Sigmoid colon (tissue), 7 donors: ENCODE results near the gene TMEM179. TPM values are rescaled to one million over a fixed set of nuclear protein-coding genes. Genes with fewer than 3 reads are reported as not detected.

Experiments used
- DNase-seq: peaks from one replicate; pipeline ENCODE4 v3.0.0-alpha.2; 2019
- H3K27ac ChIP-seq, 4 donors: fragments of 200-600 bp; sonication (generic); one replicate each; pipeline ENCODE4 v1.5.1; 2016 to 2019; ENCODE audit warnings: mild to moderate bottlenecking in 1 of 4
- H3K27me3 ChIP-seq, 3 donors: fragments of 200-600 bp; sonication (generic); one replicate each; pipeline ENCODE4 v1.5.1; 2019; ENCODE audit warnings: mild to moderate bottlenecking in 1 of 3
- H3K36me3 ChIP-seq, 4 donors: fragments of 200-600 bp; sonication (generic); one replicate each; pipeline ENCODE4 v1.5.1; 2016 to 2019
- H3K4me1 ChIP-seq, 4 donors: fragments of 200-600 bp; sonication (generic); one replicate each; pipeline ENCODE4 v1.5.1; 2017 to 2019
- H3K4me3 ChIP-seq, 4 donors: fragments of 200-600 bp; sonication (generic); one replicate each; pipeline ENCODE4 v1.5.1; 2017 to 2019; ENCODE audit warnings: mild to moderate bottlenecking in 2 of 4, moderate library complexity in 1 of 4
- H3K9me3 ChIP-seq, 4 donors: fragments of 200-600 bp in 3 of 4; sonication (generic) in 3 of 4; one replicate each; pipeline versions ENCODE4 v1.5.1 to v1.6.1; 2013 to 2019
- CTCF ChIP-seq, 4 experiments: fragments of 450-650 bp in 3 of 4; fragments of 200-600 bp in 1 of 4; IDR thresholded peaks; one replicate each; pipeline ENCODE4 v1.5.1; 2016 to 2019; ENCODE audit warnings: antibody characterized with exemption in 4 of 4, mild to moderate bottlenecking in 3 of 4, moderate library complexity in 2 of 4
- EP300 ChIP-seq, 4 donors: sonication (generic); formaldehyde crosslinking; IDR thresholded peaks; one replicate each; pipeline ENCODE4 v1.6.1; 2017; ENCODE audit warnings: antibody characterized with exemption in 4 of 4
- POLR2A ChIP-seq, 2 donors: fragments of 450-650 bp; IDR thresholded peaks; one replicate each; pipeline ENCODE4 v1.6.1; 2016; ENCODE audit warnings: antibody characterized with exemption in 2 of 2, mild to moderate bottlenecking in 2 of 2, moderate library complexity in 2 of 2
- POLR2AphosphoS5 ChIP-seq, 4 donors: sonication (generic); formaldehyde crosslinking; IDR thresholded peaks; one replicate each; pipeline ENCODE4 v1.6.1; 2017; ENCODE audit warnings: antibody characterized with exemption in 4 of 4
- WGBS, 2 donors: extraction: QIAGEN DNeasy Blood & Tissue Kit; methylation state at CpG; one replicate each; pipeline ENCODE4 v1.1.7; 2013; 5-methylcytosine and 5-hydroxymethylcytosine counted together
- intact Hi-C: fragments of 100-400 bp; cut with DNase I; formaldehyde crosslinking; loops from one replicate; pipeline ENCODE4 v1.15.1; 2023
- polyA plus RNA-seq, 3 donors: library from polyadenylated mRNA; stranded (reverse); fragments of 200-250 nt; gene quantifications; one replicate each; pipeline ENCODE4 v1.2.3, GENCODE V29; 2013
- total RNA-seq, 4 donors: library from RNA; depleted of rRNA; stranded (reverse); fragments of >200 nt; gene quantifications; one replicate each; pipeline ENCODE4 v1.1.0, GENCODE V29; 2016
- donor health status: healthy with polysubstance abuse.
- donor health status: Bipolar disorder and iron deficiency.
- donor health status: healthy.

Gene TMEM179
- total and polyA plus RNA-seq, 7 donors = 1.4 to 5.4 (median 4.1) TPM; not detected in 2

- DNase-seq = no peak
- intact Hi-C loops = no loop called here
- 84 to 88% methylated on average over 21 of the region's 21 CpGs for WGBS, 2 donors
- H3K9me3 ChIP-seq = no peaks in the 10 kb centered on the region
- H3K4me3 ChIP-seq = no peak overlapping the region
- peaks cover 0 to 33% (median 14%) of the 10 kb centered on the region in 3 donors for H3K27me3 ChIP-seq
- peaks cover 0 to 9% (median 4%) of the 10 kb centered on the region in 4 donors for H3K4me1 ChIP-seq
- H3K27ac ChIP-seq = no peak overlapping the region
- no peak for TF ChIP-seq CTCF (IDR thresholded peaks at IDR 0.05)
- TF ChIP-seq EP300 (IDR thresholded peaks at IDR 0.05) = no peak
- TF ChIP-seq POLR2AphosphoS5 (IDR thresholded peaks at IDR 0.05) = no peak
- TF ChIP-seq POLR2A (IDR thresholded peaks at IDR 0.05) = no peak
- no peaks in the 10 kb centered on the region for H3K36me3 ChIP-seq
Measured at GRCh38 chr14:104559804-104560585, 44.6 kb downstream of the TMEM179 start.

- 54 to 79% methylated on average over 15 of the region's 15 CpGs for WGBS, 2 donors
- Histone ChIP-seq H3K27me3 (peaks cover 0 to 33% (median 6%) of the 10 kb centered on the region in 3 donors), H3K9me3 (no peaks in the 10 kb centered on the region), H3K36me3 (no peaks in the 10 kb centered on the region), H3K4me1 (peaks cover 0 to 7% (median 3%) of the 10 kb centered on the region in 4 donors), H3K27ac (no peak overlapping the region), H3K4me3 (no peak overlapping the region)
- no peak for TF ChIP-seq POLR2A (IDR thresholded peaks at IDR 0.05)
- TF ChIP-seq EP300 (IDR thresholded peaks at IDR 0.05) = no peak
- TF ChIP-seq POLR2AphosphoS5 (IDR thresholded peaks at IDR 0.05) = no peak
- no peak for TF ChIP-seq CTCF (IDR thresholded peaks at IDR 0.05)
- DNase-seq = no peak
- intact Hi-C loops = no loop called here
Measured at GRCh38 chr14:104559028-104559803, 45.4 kb downstream of the TMEM179 start.

GRCh38 chr14:104558231-104559027, 46.1 kb downstream of the TMEM179 start:
- TF ChIP-seq POLR2AphosphoS5 (IDR thresholded peaks at IDR 0.05) (no peak), CTCF (IDR thresholded peaks at IDR 0.05) (no peak), EP300 (IDR thresholded peaks at IDR 0.05) (no peak), POLR2A (IDR thresholded peaks at IDR 0.05) (no peak)
- DNase-seq = no peak
- Histone ChIP-seq H3K36me3 (no peaks in the 10 kb centered on the region), H3K4me3 (no peak overlapping the region), H3K4me1 (no peaks in the 10 kb centered on the region), H3K27ac (no peak overlapping the region), H3K9me3 (no peaks in the 10 kb centered on the region), H3K27me3 (peaks cover 0 to 29% (median under 1%) of the 10 kb centered on the region in 3 donors)
- 82 to 88% methylated on average over 16 of the region's 16 CpGs for WGBS, 2 donors
- intact Hi-C loops = no loop called here

- H3K4me3 ChIP-seq = no peak overlapping the region
- H3K27me3 ChIP-seq = peaks cover 0 to 25% (median 0%) of the 10 kb centered on the region in 3 donors
- WGBS, 2 donors = 78 to 89% methylated on average over 1 of the region's 1 CpG
- no peaks in the 10 kb centered on the region for H3K4me1 ChIP-seq
- TF ChIP-seq EP300 (IDR thresholded peaks at IDR 0.05) (no peak), POLR2A (IDR thresholded peaks at IDR 0.05) (no peak), POLR2AphosphoS5 (IDR thresholded peaks at IDR 0.05) (no peak), CTCF (IDR thresholded peaks at IDR 0.05) (no peak)
- H3K9me3 ChIP-seq = no peaks in the 10 kb centered on the region
- DNase-seq = no peak
- no peaks in the 10 kb centered on the region for H3K36me3 ChIP-seq
- intact Hi-C loops = no loop called here
- H3K27ac ChIP-seq = no peak overlapping the region
Measured at GRCh38 chr14:104557766-104558165, 46.8 kb downstream of the TMEM179 start.
